Endothelial cell of umbilical vein (primary cell): ENCODE measurements around the gene PLN.

ENCODE experiments used
- POLR2A ChIP-seq: IDR thresholded peaks from 2 replicates; pipeline ENCODE4 v1.6.1; 2012; ENCODE audit warnings: low read depth, mild to moderate bottlenecking, control low read depth, low read length
- POLR2AphosphoS5 ChIP-seq: IDR thresholded peaks from 2 replicates; pipeline ENCODE4 v1.6.1; 2012; ENCODE audit warnings: low read depth, mild to moderate bottlenecking, control low read depth, low read length, moderate library complexity; ENCODE audit not compliant: insufficient read depth

DNA sequence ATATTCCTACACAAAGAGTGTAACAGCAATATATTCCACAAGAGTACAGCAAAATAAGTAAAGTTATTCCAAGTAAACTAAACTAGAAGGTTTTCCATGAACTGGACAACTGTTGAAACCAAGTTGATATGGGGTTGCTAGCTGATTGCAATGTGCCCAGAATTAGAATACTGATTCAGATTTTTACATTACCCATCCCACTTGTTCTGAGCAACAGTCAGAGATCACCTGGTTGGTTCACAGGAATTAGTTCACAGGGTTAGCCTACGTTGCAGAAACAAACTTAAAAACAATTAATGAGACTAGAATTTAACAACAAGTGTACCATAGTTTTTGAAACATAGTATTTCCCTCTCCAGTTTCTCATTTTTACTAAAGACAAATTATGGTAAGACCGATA, 54.2 kb downstream of the PLN start:
- TF ChIP-seq POLR2A = no peak
- TF ChIP-seq POLR2AphosphoS5 = no peak
